HG03159 (cell line): ENCODE results near the gene SHD.
"Not testable (repeated sequence)": the region's sequence is repeated elsewhere in the genome, so short reads cannot be mapped to it uniquely, and the experiment has no call there.

ENCODE experiments used
- ATAC-seq: cut with Tn5 transposase; IDR thresholded peaks from one replicate; pipeline ENCODE4 v1.9.1; 2021; ENCODE audit warnings: mild to moderate bottlenecking, moderate library complexity; ENCODE audit not compliant: unreplicated experiment

Gene SHD

DNA sequence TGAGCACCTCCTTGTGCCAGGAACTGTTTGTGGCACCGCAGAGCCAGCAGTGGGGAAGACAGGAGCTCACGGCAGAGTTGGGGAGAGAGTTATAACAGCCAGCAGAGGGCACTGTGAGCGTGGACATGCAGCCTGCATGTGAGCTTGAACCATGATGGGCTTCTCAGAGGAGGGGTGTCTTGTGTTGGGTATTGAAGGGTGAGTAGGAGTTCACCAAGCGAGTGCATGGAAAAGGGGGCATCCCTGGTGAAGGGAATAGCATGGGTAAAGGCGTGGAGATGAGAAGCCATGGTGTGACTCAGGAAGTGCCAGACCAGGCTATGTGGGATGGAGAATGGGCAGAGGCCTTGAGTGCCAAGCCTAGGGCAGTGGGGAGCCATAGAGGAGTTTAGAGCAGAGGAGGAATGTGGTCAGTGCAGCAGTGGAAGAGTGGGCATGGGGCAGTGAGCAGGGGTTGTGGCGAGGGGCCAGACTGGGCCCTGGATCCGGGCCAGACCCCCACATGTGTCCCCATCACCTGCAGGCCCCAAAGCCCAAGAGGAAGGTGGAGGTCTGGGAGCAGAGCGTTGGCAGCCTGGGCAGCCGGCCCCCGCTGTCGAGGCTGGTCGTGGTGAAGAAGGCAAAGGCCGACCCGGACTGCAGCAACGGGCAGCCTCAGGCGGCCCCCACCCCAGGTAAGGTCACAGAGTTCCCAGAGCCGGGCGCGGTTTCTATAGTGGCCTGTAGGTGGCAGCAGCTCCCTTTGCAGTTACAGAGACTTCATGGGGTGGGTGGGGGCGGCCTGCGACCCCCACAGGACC, 11.8 kb upstream of the SHD start:
- ATAC-seq, result no peak

DNA sequence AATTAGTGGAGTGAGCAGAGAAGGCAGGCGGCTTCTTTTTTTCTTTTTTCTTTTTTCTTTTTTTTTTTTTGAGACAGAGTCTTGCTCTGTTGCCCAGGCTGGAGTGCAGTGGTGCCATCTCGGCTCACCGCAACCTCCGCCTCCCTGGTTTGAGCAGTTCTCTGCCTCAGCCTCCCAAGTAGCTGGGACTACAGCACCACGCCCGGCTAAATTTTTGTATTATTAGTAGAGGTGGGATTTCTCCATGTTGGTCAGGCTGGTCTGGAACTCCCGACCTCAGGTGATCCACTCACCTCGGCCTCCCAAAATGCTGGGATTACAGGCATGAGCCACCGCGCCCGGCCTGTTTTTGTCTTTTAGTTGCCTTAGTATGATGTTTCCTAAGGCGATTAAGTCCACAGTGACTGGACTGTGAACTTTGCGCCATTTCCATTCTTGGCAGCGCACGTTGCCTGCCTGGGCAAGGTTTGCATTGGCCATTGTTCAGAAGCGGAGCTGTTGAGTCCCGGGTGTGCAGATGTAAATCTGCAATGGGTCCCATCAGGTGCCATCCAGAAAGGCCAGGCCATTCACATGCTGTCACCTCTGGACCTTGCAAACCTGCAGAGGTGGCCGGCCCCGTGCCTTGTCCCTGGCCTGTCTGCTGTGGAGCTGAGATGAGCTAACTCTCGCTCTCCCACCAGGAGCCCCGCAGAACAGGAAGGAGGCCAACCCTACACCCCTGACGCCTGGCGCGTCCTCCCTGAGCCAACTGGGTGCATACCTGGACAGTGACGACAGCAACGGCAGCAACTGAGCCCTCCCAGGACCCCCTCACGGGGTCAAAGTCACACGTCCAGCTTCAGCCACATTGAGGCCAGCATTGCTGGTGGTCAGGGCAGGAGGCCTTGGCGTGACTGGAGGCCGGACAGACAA, 10.9 kb upstream of the SHD start:
- no peak for ATAC-seq

DNA sequence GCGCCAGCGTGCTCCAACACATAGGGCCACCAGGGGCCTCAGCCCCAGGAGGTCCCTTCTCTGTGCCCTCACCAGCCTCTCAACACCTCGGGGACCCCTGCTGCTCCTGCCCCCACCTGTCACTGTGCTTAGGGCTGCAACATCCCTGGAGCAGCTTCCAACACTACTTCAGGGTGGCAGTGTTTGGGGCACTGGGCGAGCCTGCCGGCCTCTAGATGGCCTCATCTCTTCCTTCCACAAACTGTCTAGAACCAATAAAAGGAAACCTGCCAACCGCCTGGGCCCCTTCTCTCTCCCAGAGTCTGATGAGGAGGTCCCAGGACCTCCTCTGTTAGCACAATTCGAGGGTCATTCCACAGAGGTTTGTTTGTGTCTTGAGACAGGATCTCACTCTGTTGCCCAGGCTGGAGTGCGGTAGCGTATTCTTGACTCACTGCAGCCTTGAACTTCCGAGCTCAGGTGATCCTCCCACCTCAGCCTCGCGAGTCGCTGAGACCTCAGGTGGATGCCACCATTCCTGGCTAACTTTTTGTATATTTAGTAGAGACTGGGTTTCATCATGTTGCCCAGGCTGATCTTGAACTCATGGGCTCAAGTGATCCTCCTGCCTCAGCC, 10.1 kb upstream of the SHD start:
- no peak for ATAC-seq

DNA sequence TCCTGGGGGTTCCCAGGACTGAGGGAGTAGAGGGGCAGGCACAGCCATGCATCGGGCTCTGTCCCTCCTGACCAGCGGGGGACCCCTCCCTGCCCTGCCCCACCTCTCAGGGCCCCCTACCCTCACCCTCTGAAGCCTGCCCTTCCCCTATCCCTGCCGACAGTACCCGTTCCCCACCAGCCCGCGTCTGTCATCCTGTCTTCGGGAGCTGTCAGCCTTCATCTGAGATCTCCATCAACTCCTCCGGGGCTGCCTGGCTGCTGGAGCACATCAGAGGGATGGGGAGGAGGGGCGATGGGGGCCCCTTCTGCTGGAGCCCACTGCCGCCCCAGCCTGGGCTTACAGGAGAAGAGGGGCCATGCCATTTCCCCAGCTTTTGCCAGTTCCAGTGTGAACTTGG, 6.2 kb upstream of the SHD start:
- ATAC-seq, result no peak

GRCh38 chr19:4274321-4274686, 4.8 kb upstream of the SHD start:
- ATAC-seq, result not testable (repeated sequence)

GRCh38 chr19:4277191-4277696, 1.8 kb upstream of the SHD start:
- no peak for ATAC-seq

GRCh38 chr19:4278010-4278409, 1.1 kb upstream of the SHD start:
- no peak for ATAC-seq

DNA sequence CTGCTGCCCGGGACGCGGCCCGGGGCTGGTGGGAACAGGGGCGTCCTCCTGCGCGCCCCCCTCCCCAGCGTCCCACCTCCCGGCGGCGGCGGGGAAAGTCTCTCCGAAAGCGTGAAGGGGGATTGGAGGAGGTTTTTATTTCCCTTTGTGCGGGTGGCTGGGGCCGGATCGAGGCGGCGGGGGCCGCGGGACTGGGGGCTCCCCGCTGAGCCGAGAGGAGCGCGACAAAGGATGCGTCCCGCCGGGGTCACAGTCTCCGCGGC, 132 bp downstream of the SHD start:
- no peak for ATAC-seq

DNA sequence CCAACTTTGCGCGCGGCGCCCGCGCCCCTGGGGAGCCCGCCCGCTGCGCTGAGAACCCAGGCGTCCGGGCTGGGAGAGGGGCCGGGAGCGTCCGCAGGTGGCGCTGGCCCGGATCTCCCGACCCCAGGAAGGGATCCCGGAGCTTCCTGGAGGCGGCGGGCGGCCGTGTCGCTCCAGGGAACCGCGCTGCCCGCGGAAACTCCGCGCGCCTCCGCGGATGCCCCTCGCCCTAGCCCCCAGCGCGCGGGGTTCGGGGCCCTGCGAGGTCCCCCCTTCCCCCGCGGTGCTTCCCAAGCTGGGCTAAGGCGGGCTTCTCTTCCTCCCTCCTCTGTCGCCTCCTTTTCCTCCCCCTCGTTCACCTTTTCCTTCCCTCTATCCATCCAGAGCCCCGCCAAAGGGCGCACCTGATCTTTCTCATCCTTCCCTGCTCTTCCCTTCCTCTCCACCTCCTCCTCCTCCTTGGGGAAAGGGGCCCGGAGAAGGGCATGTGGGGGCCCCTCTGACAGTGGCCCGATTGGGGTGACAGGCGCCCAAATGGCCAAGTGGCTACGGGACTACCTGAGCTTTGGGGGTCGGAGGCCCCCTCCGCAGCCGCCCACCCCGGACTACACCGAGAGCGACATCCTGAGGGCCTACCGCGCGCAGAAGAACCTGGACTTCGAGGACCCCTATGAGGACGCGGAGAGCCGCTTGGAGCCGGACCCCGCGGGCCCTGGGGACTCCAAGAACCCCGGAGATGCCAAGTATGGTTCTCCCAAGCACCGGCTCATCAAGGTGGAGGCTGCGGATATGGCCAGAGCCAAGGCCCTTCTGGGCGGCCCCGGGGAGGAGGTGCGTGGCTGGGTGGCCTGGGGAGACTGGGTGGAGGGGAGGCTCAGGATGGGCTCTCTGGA, 710 bp downstream of the SHD start:
- no peak for ATAC-seq

GRCh38 chr19:4284176-4284958, 5.3 kb downstream of the SHD start:
- no peak for ATAC-seq

- ATAC-seq, result no peak
These were observed 5.9 kb downstream of the SHD start for GRCh38 chr19:4284974-4285373.

DNA sequence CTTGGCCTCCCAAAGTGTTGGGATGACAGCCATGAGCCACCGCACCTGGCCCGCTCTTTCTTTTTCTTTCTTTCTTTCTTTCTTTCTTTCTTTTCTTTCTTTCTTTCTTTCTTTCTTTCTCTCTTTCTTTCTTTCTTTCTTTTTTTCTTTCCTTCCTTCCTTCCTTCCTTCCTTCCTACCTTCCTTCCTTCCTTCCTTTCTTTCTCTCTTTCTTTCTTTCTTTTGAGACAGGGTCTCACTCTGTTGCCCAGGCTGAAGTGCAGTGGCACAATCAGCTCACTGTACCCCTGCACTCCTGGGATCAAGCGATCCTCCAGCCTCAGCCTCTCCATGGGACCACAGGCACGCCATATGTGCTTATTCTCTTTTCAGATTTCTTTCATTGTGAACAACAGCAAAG, 7.1 kb downstream of the SHD start:
- ATAC-seq, result not testable (repeated sequence)

DNA sequence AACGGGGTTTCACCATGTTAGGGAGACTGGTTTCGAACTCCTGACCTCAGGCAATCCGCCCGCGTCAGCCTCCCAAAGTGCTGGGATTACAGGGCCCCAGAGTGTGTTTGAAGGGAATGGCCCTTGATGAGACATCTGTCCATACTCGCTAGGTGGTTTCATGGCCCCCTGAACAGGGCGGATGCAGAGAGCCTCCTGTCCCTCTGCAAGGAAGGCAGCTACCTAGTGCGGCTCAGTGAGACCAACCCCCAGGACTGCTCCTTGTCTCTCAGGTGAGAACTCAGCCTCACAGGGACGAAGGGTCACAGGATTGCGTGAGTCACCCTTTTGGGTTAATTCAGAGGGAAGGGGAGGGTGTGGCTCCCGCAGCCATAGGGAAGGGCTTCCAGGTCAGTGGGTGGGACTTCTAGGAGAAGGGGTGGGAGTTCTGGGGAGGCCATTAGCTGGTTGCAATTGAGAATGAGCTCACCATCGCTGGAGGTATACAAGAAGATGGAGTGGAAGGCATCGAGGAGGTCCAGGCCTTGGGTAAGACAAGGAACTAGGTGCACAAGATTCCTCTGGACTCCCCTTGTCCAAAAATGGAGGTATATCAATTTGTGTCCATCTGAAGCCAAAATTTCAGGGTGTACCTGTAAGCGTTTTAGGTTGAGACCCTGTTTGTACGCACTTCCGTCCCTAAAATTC, 9.2 kb downstream of the SHD start:
- no peak for ATAC-seq

- ATAC-seq, result no peak
These were observed 12.2 kb downstream of the SHD start for GRCh38 chr19:4291184-4291732.

DNA sequence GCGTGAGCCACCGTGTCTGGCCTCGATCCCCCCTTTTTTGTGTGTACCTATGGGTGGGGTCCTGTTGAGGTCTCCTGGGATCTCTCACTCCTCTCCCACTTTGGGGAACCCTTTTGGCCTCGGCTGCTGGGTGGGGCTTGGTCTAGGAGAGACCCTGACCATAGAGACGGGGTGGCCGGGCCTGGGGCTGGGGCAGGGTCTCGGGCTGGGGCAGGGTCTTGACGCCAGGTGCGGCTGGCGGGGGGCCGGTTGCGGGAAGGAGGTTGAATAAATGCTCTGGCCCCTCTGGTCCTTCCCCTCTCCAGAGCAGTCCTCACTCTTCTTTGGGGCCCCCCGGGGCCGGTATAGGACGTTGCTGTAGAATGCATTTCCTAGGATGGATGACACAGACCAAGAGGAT, 13.4 kb downstream of the SHD start:
- ATAC-seq, result no peak

DNA sequence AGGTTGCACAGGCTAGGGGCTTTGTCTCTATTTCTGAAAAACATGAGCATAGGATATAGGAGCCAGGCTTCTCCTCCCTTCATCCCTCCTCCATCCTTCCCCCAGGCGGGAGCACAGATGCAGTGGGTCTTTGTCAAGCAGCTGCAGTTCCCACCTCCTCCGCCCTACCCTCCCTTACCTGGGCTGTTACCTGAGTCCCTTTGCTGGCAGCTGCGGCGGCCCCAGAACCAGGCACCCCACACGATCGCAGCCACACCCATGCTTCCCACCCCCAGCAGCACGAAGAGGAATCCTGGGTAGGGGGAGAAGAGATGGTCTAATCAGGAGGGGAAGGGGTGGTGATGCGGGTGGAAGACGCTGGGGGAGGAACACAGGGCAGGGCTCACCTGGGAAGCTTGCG, 15.3 kb downstream of the SHD start:
- ATAC-seq, result no peak

- no peak for ATAC-seq
These were observed 17.1 kb downstream of the SHD start for GRCh38 chr19:4295972-4296771.
